Measurements from ENCODE around the gene CFAP54.
"Not testable (repeated sequence)": the region's sequence is repeated elsewhere in the genome, so short reads cannot be mapped to it uniquely, and the experiment has no call there.

Gene CFAP54

GRCh38 chr12:96516472-96517430, 27.4 kb downstream of the CFAP54 start:
- peak; percentile 80 to 88 for ATAC-seq

GRCh38 chr12:96520767-96521166, 31.4 kb downstream of the CFAP54 start:
- no peak for ATAC-seq

GRCh38 chr12:96521895-96522682, 32.7 kb downstream of the CFAP54 start:
- no peak for ATAC-seq

GRCh38 chr12:96522690-96523089, 33.3 kb downstream of the CFAP54 start:
- ATAC-seq: no peak

GRCh38 chr12:96526110-96526509, 36.7 kb downstream of the CFAP54 start:
- ATAC-seq: peak in 1 of 2 donors; percentile 24

GRCh38 chr12:96529912-96530311, 40.5 kb downstream of the CFAP54 start:
- no peak for ATAC-seq

- no peak for ATAC-seq
Measured at GRCh38 chr12:96534339-96534738, 45.0 kb downstream of the CFAP54 start.

GRCh38 chr12:96548384-96548783, 59.0 kb downstream of the CFAP54 start:
- ATAC-seq: no peak

GRCh38 chr12:96549341-96549740, 60.0 kb downstream of the CFAP54 start:
- no peak for ATAC-seq

- ATAC-seq: peak; percentile 55 to 62
Measured at GRCh38 chr12:96570579-96570978, 81.2 kb downstream of the CFAP54 start.

GRCh38 chr12:96571101-96571862, 81.9 kb downstream of the CFAP54 start:
- peak; percentile 85 to 88 for ATAC-seq

GRCh38 chr12:96578526-96579125, 89.2 kb downstream of the CFAP54 start:
- peak; percentile 53 to 64 for ATAC-seq

GRCh38 chr12:96585977-96586376, 96.6 kb downstream of the CFAP54 start:
- ATAC-seq: no peak

GRCh38 chr12:96587691-96588090, 98.3 kb downstream of the CFAP54 start:
- no peak for ATAC-seq

- ATAC-seq: no peak
Measured at GRCh38 chr12:96590970-96591369, 101.6 kb downstream of the CFAP54 start.

GRCh38 chr12:96604374-96604773, 115.0 kb downstream of the CFAP54 start:
- ATAC-seq: not testable (repeated sequence)

- no peak for ATAC-seq
Measured at GRCh38 chr12:96605684-96606083, 116.3 kb downstream of the CFAP54 start.

- ATAC-seq: no peak
Measured at GRCh38 chr12:96606134-96606533, 116.8 kb downstream of the CFAP54 start.

- ATAC-seq: no peak
Measured at GRCh38 chr12:96606644-96607043, 117.3 kb downstream of the CFAP54 start.

GRCh38 chr12:96617178-96617577, 127.8 kb downstream of the CFAP54 start:
- no peak for ATAC-seq

- ATAC-seq: no peak
Measured at GRCh38 chr12:96623155-96623554, 133.8 kb downstream of the CFAP54 start.

GRCh38 chr12:96623656-96624217, 134.4 kb downstream of the CFAP54 start:
- ATAC-seq: no peak
